SHP77 treated with DMSO at 0.1 percent for 48 hours (cell line): ENCODE data around the gene AGAP1.

Experiments used
- DNase-seq: peaks from one replicate; lab custom pipeline; 2025; lab: John Stamatoyannopoulos, UW

The AGAP1 gene

GRCh38 chr2:235765181-235765820 is 271.5 kb downstream of the AGAP1 start:
- no peak for DNase-seq

- DNase-seq, result peak; percentile 17
Observed at GRCh38 chr2:235766278-235766677, 272.4 kb downstream of the AGAP1 start.

- DNase-seq, result no peak
Observed at GRCh38 chr2:235768606-235769005, 274.8 kb downstream of the AGAP1 start.

GRCh38 chr2:235769046-235769445 is 275.2 kb downstream of the AGAP1 start:
- no peak for DNase-seq

- DNase-seq, result no peak
Observed at GRCh38 chr2:235770909-235771820, 277.3 kb downstream of the AGAP1 start.

- DNase-seq, result no peak
Observed at GRCh38 chr2:235773188-235773928, 279.5 kb downstream of the AGAP1 start.

- no peak for DNase-seq
Observed at GRCh38 chr2:235774153-235774870, 280.5 kb downstream of the AGAP1 start.

- no peak for DNase-seq
Observed at GRCh38 chr2:235776531-235776930, 282.7 kb downstream of the AGAP1 start.

GRCh38 chr2:235779444-235779896 is 285.6 kb downstream of the AGAP1 start:
- DNase-seq, result no peak

GRCh38 chr2:235780401-235780800 is 286.6 kb downstream of the AGAP1 start:
- no peak for DNase-seq

- no peak for DNase-seq
Observed at GRCh38 chr2:235781775-235782174, 287.9 kb downstream of the AGAP1 start.

- DNase-seq, result no peak
Observed at GRCh38 chr2:235784788-235785187, 290.9 kb downstream of the AGAP1 start.

GRCh38 chr2:235789552-235789951 is 295.7 kb downstream of the AGAP1 start:
- no peak for DNase-seq

GRCh38 chr2:235793163-235793752 is 299.4 kb downstream of the AGAP1 start:
- DNase-seq, result no peak

- no peak for DNase-seq
Observed at GRCh38 chr2:235799281-235799680, 305.4 kb downstream of the AGAP1 start.

GRCh38 chr2:235802542-235802941 is 308.7 kb downstream of the AGAP1 start:
- no peak for DNase-seq

GRCh38 chr2:235803028-235803427 is 309.2 kb downstream of the AGAP1 start:
- no peak for DNase-seq

GRCh38 chr2:235804676-235805075 is 310.8 kb downstream of the AGAP1 start:
- DNase-seq, result no peak

GRCh38 chr2:235806986-235807750 is 313.3 kb downstream of the AGAP1 start:
- DNase-seq, result no peak

- DNase-seq, result no peak
Observed at GRCh38 chr2:235808366-235808765, 314.5 kb downstream of the AGAP1 start.

- no peak for DNase-seq
Observed at GRCh38 chr2:235810252-235810651, 316.4 kb downstream of the AGAP1 start.
